ENCODE measurements around the gene ZMYND11. TPM values are rescaled to one million over a fixed set of nuclear protein-coding genes. Genes with fewer than 3 reads are reported as not detected.

ZMYND11 gene
- polyA plus RNA-seq, 1 of the 3 experiments (the other 2 are of a cell fraction): 33.1 TPM

- TF ChIP-seq GATA2 (CRISPR knock-in tag; IDR thresholded peaks at IDR 0.05) (no peak), TEAD4 (IDR thresholded peaks at IDR 0.05; ENCODE audit: borderline replicate concordance, insufficient read depth) (no peak), FOXM1 (IDR thresholded peaks at IDR 0.05; ENCODE audit: low read depth) (no peak), FOXJ3 (CRISPR knock-in tag; IDR thresholded peaks at IDR 0.05) (no peak), EZH2phosphoT487 (IDR thresholded peaks at IDR 0.05; ENCODE audit: borderline replicate concordance, low read depth) (no peak)
- TF ChIP-seq, protein P1, sequence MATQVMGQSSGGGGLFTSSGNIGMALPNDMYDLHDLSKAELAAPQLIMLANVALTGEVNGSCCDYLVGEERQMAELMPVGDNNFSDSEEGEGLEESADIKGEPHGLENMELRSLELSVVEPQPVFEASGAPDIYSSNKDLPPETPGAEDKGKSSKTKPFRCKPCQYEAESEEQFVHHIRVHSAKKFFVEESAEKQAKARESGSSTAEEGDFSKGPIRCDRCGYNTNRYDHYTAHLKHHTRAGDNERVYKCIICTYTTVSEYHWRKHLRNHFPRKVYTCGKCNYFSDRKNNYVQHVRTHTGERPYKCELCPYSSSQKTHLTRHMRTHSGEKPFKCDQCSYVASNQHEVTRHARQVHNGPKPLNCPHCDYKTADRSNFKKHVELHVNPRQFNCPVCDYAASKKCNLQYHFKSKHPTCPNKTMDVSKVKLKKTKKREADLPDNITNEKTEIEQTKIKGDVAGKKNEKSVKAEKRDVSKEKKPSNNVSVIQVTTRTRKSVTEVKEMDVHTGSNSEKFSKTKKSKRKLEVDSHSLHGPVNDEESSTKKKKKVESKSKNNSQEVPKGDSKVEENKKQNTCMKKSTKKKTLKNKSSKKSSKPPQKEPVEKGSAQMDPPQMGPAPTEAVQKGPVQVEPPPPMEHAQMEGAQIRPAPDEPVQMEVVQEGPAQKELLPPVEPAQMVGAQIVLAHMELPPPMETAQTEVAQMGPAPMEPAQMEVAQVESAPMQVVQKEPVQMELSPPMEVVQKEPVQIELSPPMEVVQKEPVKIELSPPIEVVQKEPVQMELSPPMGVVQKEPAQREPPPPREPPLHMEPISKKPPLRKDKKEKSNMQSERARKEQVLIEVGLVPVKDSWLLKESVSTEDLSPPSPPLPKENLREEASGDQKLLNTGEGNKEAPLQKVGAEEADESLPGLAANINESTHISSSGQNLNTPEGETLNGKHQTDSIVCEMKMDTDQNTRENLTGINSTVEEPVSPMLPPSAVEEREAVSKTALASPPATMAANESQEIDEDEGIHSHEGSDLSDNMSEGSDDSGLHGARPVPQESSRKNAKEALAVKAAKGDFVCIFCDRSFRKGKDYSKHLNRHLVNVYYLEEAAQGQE (IDR thresholded peaks at IDR 0.05; ENCODE audit: low read depth, low read length): no peak
- TF ChIP-seq, protein P2, sequence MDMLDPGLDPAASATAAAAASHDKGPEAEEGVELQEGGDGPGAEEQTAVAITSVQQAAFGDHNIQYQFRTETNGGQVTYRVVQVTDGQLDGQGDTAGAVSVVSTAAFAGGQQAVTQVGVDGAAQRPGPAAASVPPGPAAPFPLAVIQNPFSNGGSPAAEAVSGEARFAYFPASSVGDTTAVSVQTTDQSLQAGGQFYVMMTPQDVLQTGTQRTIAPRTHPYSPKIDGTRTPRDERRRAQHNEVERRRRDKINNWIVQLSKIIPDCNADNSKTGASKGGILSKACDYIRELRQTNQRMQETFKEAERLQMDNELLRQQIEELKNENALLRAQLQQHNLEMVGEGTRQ (IDR thresholded peaks at IDR 0.05; ENCODE audit: borderline replicate concordance, low read depth, low read length): no peak
- TF ChIP-seq, protein P3, sequence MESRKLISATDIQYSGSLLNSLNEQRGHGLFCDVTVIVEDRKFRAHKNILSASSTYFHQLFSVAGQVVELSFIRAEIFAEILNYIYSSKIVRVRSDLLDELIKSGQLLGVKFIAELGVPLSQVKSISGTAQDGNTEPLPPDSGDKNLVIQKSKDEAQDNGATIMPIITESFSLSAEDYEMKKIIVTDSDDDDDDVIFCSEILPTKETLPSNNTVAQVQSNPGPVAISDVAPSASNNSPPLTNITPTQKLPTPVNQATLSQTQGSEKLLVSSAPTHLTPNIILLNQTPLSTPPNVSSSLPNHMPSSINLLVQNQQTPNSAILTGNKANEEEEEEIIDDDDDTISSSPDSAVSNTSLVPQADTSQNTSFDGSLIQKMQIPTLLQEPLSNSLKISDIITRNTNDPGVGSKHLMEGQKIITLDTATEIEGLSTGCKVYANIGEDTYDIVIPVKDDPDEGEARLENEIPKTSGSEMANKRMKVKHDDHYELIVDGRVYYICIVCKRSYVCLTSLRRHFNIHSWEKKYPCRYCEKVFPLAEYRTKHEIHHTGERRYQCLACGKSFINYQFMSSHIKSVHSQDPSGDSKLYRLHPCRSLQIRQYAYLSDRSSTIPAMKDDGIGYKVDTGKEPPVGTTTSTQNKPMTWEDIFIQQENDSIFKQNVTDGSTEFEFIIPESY (IDR thresholded peaks at IDR 0.05; ENCODE audit: borderline replicate concordance, low read depth): no peak
- H3K9me3 ChIP-seq: no peaks in the 10 kb centered on the region
- ChIA-PET CTCF (no interaction called here), POLR2A (no interaction called here)
- H3K27me3 ChIP-seq (ENCODE audit: insufficient read depth): no peaks in the 10 kb centered on the region
- no peaks in the 10 kb centered on the region for H3K79me2 ChIP-seq (ENCODE audit: insufficient read depth)
- H3F3A ChIP-seq (replicated peaks; ENCODE audit: insufficient read depth): no peaks in the 10 kb centered on the region
- no peak overlapping the region for H2AFZ ChIP-seq (ENCODE audit: low read depth)
- no peak overlapping the region for H3K4me3 ChIP-seq (ENCODE audit: low read depth in 2 of 2, low read length in 1 of 2)
- H3K4me2 ChIP-seq: no peak overlapping the region
- peaks cover 0 to 6% of the 10 kb centered on the region in 2 experiments; a peak in 1 of 4 replicates for H3K4me1 ChIP-seq (ENCODE audit: control insufficient read depth in 1 of 2, insufficient read depth in 2 of 2, low read depth in 1 of 2, low read length in 1 of 2)
- H4K20me1 ChIP-seq (ENCODE audit: insufficient read depth): no peaks in the 10 kb centered on the region
- peaks cover 10 to 71% of the 10 kb centered on the region in 2 experiments for H3K36me3 ChIP-seq (replicated peaks in 1 of 2; ENCODE audit: control insufficient read depth in 1 of 2, insufficient read depth in 2 of 2, low read length in 1 of 2)
- no peaks in the 10 kb centered on the region for H3K9me2 ChIP-seq
- DNase-seq: no peak
- H3K27ac ChIP-seq (ENCODE audit: low read depth in 2 of 2, low read length in 1 of 2): no peak overlapping the region
- H3K9ac ChIP-seq: no peak overlapping the region
- WGBS (ENCODE audit: low lambda C conversion rate): 96% methylated on average over 9 of the region's 9 CpGs
Observed at GRCh38 chr10:279232-279631, 144.0 kb downstream of the ZMYND11 start.

DNA sequence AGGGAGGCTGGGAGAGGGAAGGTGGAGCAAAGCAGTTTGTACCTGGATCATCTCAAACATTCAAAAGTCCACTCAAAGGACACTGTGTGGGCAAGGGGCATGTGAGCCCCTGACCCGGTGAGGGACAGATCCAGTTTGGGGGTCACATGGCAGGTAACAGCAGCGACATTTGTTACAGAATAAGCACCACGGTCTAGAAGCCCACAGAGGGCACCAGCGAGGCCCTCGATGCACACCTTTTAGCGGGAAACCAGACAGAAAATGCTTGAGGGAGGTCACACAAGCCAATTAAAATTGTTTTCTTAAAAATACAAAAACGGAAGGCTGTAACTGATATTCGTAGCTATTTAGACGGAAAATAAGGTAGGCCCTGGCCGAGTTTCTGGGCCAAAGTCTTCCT lies 144.4 kb downstream of the ZMYND11 start:
- Histone ChIP-seq H3K9ac (no peak overlapping the region), H3K27ac (ENCODE audit: low read depth in 2 of 2, low read length in 1 of 2) (no peak overlapping the region), H4K20me1 (ENCODE audit: insufficient read depth) (no peaks in the 10 kb centered on the region), H3K9me2 (no peaks in the 10 kb centered on the region), H3K27me3 (ENCODE audit: insufficient read depth) (no peaks in the 10 kb centered on the region), H3K79me2 (ENCODE audit: insufficient read depth) (no peaks in the 10 kb centered on the region), H2AFZ (ENCODE audit: low read depth) (no peak overlapping the region), H3K9me3 (no peaks in the 10 kb centered on the region), H3K4me1 (ENCODE audit: control insufficient read depth in 1 of 2, insufficient read depth in 2 of 2, low read depth in 1 of 2, low read length in 1 of 2) (peaks cover 0 to 6% of the 10 kb centered on the region in 2 experiments; a peak in 1 of 4 replicates), H3K4me2 (no peak overlapping the region), H3K36me3 (replicated peaks in 1 of 2; ENCODE audit: control insufficient read depth in 1 of 2, insufficient read depth in 2 of 2, low read length in 1 of 2) (peaks cover 13 to 73% of the 10 kb centered on the region in 2 experiments), H3K4me3 (ENCODE audit: low read depth in 2 of 2, low read length in 1 of 2) (no peak overlapping the region), H3F3A (replicated peaks; ENCODE audit: insufficient read depth) (no peaks in the 10 kb centered on the region)
- ChIA-PET CTCF (no interaction called here), POLR2A (no interaction called here)
- 99% methylated on average over 10 of the region's 10 CpGs for WGBS (ENCODE audit: low lambda C conversion rate)
- TF ChIP-seq RAD21 (IDR thresholded peaks at IDR 0.05; ENCODE audit: low read length) (0 out of 2 replicates have a peak, but pooled peaks have one; percentile 8), CHD2 (IDR thresholded peaks at IDR 0.05; ENCODE audit: low read length, partially characterized antibody) (no peak), TAF1 (IDR thresholded peaks at IDR 0.05; ENCODE audit: borderline replicate concordance, low read depth, low read length) (no peak), FOXJ3 (CRISPR knock-in tag; IDR thresholded peaks at IDR 0.05) (no peak)
- no peak for DNase-seq

Measured in SK-N-SH (cell line).